ENCODE results near the gene ADAMTS13. TPM values are rescaled to one million over a fixed set of nuclear protein-coding genes. Genes with fewer than 3 reads are reported as not detected.

The ADAMTS13 gene
- total and polyA plus RNA-seq, 2 donors (not counting 3 experiments of a cell fraction or from before 2014, with no cell fraction given): 1.5 to 2.5 TPM

DNA sequence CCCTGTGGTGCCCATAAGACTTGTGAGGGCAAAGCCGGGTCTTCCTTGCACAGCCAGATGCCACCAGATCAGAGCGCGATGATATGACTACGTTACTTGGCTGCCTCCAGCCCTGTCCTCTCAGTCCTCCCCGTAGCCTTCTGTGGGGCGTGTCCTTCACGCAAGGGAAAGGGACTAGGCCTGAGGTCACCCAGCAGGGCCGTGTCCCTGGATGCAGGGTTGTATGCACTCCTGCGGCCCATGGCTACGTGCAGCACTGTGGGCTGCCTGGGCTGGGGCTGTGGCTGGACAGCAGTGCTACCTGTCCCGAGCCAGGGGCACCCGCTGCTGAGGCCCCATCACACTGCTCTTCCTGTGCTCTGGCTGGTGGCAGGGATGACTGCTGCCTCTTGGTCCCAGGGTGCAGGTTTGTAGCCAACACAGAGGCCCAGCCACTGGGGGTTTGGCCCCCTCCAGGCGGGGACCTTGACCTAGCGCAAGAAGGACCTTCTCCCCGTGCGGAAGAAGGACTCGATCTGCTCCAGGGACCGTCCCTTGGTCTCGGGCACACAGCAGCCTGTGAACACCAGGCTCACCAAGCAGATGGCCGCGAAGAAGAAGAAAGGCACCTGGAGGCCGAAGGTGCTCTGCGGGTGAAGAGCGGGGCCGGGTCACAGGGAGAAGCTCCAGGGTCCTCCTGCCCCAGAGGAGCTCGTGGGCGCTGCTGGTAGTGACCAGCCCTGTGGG is 49.5 kb downstream of the ADAMTS13 start:
- intact Hi-C loops (cut with micrococcal nuclease) (no loop called here), dilution Hi-C loops (cut with MboI; ENCODE audit: extremely low pct_ligation_motif_present, low sequenced_read_pairs) (no loop called here)
- DNase-seq (ENCODE audit: low read depth, low spot score): no peak
- ChIA-PET CTCF (interaction anchor here (1.7 kb wide), 1 partner anchor 15 kb away, joined by 3 read pairs; no protein-coding TSS in a partner anchor), POLR2A (interaction anchor here (1.4 kb wide), 1 partner anchor 12 kb away, joined by 3 read pairs; the partner anchor contains the start of gene CACFD1)
- H3K9me1 ChIP-seq (replicated peaks; ENCODE audit: control insufficient read depth, extremely low read depth, insufficient read depth, low read length): no peaks in the 10 kb centered on the region
- BruUV-seq (replicated peaks): no TSS peak
- H2AFZ ChIP-seq (ENCODE audit: low read depth, low read length): no peak overlapping the region
- H4K20me1 ChIP-seq (replicated peaks; ENCODE audit: control insufficient read depth, extremely low read depth, insufficient read depth, low read length): no peaks in the 10 kb centered on the region
- H3K9ac ChIP-seq (replicated peaks; ENCODE audit: extremely low read depth, insufficient read depth, low read length): no peak overlapping the region
- H3K27me3 ChIP-seq (ENCODE audit: control insufficient read depth in 2 of 2, insufficient read depth in 2 of 2, low read length in 2 of 2): no peaks in the 10 kb centered on the region
- peaks cover 3 to 35% of the 10 kb centered on the region in 2 experiments for H3K36me3 ChIP-seq (ENCODE audit: control insufficient read depth in 2 of 2, extremely low read depth in 1 of 2, insufficient read depth in 2 of 2, low read length in 2 of 2)
- no peaks in the 10 kb centered on the region for H3K79me2 ChIP-seq (ENCODE audit: control insufficient read depth, insufficient read depth, low read length)
- no peak for FAIRE-seq
- TF ChIP-seq EZH2 (IDR thresholded peaks at IDR 0.05; ENCODE audit: borderline replicate concordance, low read depth, low read length, severe bottlenecking) (no peak), JUN (IDR thresholded peaks at IDR 0.05; ENCODE audit: borderline replicate concordance, insufficient read depth, insufficient read length, low read depth) (no peak), CTCF (IDR thresholded peaks at IDR 0.05; ENCODE audit: extremely low read depth in 1 of 2, insufficient read depth in 1 of 2, low read depth in 1 of 2, low read length in 2 of 2) (no peak), GATA2 (IDR thresholded peaks at IDR 0.05; ENCODE audit: insufficient read depth, insufficient read length, low read depth, low read length) (no peak), MYC (IDR thresholded peaks at IDR 0.05; ENCODE audit: low read depth, low read length) (no peak), POLR2A (IDR thresholded peaks at IDR 0.05; ENCODE audit: low read depth, low read length) (no peak), POLR2AphosphoS5 (IDR thresholded peaks at IDR 0.05; ENCODE audit: insufficient read depth, low read depth, low read length) (no peak), FOS (IDR thresholded peaks at IDR 0.05; ENCODE audit: borderline replicate concordance, insufficient read depth, low read length) (no peak)
- TF ChIP-seq, protein P1, sequence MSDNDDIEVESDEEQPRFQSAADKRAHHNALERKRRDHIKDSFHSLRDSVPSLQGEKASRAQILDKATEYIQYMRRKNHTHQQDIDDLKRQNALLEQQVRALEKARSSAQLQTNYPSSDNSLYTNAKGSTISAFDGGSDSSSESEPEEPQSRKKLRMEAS (IDR thresholded peaks at IDR 0.05; ENCODE audit: insufficient read depth, insufficient read length): no peak
- H3K4me2 ChIP-seq (ENCODE audit: insufficient read depth, low read length): no peak overlapping the region
- no peaks in the 10 kb centered on the region for H3K4me1 ChIP-seq (ENCODE audit: control insufficient read depth, extremely low read depth, insufficient read depth, low read length)
- H3K4me3 ChIP-seq (replicated peaks in 1 of 3; ENCODE audit: insufficient read depth in 1 of 3, low read depth in 1 of 3, low read length in 3 of 3): no peak overlapping the region
- no peak overlapping the region for H3K27ac ChIP-seq (ENCODE audit: insufficient read depth, low read depth, low read length)
- H3K9me3 ChIP-seq (replicated peaks; ENCODE audit: control insufficient read depth, insufficient read depth, low read length): no peaks in the 10 kb centered on the region

Measured in endothelial cell of umbilical vein (primary cell).